ENCODE data around the gene TBC1D24.
"Not testable (repeated sequence)": the region's sequence is repeated elsewhere in the genome, so short reads cannot be mapped to it uniquely, and the experiment has no call there.

Gene TBC1D24

DNA sequence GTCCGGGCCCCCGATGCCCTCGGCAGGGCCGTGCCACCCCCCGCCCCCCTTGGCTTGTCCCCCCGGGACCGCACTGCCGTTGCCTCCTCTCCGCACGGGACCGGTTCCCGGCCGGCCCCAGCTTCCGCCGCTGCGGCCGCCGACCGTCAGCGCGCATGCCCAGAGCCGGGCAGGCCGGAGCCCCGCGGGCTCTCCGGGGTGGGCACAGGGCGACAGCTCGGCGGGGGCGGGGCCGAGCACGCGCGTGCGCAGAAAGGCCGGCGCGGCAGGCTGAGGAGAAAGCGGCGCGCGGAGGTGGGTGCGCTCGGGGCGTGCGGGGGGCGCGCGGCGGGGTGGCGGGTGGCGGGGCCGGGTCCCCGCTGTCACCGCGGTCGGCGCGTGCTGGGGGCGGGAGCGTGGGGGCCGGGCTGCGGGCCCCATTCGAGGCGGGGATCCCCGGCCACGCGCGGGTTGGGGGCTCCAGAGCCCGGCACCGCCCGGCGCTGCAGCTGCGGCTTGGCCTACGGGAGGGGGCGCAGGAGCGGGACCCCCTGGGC lies at the start of gene TBC1D24:
TBC1D24 (plus strand) TSS at position 251 of the 536 bp plus-strand sequence. CDS start 21,022 bp downstream, outside the sequence.
- DNase-seq: peak; percentile 88

DNA sequence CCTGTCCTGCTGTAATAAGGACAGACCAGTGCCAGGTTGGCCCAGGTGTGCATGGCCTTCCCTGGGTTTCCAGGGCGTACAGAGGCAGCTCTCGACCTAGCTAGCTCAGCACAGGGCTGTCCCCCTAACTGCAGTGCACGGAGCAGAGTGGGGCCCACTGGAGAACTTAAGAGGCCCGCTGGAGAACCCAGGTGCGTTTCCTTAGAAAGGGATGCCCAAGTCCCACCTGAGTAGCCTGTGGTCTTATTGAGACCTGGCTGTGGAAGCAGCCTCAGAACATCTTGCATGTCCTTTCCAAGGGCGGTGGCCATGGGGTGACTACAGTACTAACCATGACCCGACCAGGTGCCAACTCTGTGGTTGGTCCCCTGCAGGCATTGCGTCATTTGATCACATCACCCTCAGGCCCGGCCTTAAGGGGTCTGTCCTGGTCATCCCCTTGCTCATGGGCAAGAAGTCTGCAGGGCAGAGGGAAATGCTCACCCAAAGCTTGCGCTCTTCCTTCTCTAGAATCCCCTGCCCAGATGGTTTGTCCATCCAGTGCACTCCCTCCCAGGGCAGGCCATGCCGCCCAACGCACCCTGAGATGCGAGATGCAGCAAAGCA lies 49.0 kb upstream of the TBC1D24 start:
- no peak for DNase-seq

DNA sequence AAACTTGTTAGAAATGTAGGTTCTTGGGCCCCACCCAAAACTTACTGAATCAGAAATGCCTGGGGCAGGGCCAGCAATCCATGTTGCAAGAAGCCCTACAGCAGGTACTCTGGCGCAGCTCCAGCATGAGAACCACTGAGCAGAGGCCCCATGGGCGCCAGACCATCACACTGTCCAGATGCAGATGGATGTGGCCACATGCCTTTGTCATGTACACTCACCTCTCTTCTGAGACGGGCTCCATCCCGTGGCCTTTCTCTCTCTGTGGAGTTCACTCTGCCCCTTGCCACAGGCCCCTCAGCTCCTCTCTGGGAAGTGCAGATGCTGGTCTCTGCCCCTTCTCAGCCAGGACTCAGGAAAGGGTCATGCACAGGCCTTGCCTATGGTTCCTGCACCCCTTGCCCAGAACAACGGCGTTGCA lies 48.0 kb upstream of the TBC1D24 start:
- no peak for DNase-seq

DNA sequence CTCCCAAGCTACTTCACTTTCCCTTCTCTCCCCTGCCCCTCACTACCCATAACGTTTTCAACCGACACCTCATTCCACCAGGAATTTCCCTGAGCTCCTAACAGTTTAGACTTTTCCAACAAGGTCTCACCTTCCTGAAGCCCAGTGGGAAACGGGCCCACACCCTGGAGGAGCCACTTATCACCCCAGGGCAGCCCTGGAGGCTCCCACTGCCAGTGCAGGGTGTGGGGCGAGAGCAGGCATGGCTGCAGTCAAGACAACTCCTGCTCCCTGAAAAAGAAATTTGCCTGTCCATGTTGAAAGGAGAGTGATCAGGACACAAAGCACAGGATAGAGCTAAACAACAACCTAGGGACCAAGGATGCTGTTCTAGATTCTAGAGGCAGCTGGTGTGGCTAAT lies 47.4 kb upstream of the TBC1D24 start:
- peak; percentile 64 for DNase-seq

DNA sequence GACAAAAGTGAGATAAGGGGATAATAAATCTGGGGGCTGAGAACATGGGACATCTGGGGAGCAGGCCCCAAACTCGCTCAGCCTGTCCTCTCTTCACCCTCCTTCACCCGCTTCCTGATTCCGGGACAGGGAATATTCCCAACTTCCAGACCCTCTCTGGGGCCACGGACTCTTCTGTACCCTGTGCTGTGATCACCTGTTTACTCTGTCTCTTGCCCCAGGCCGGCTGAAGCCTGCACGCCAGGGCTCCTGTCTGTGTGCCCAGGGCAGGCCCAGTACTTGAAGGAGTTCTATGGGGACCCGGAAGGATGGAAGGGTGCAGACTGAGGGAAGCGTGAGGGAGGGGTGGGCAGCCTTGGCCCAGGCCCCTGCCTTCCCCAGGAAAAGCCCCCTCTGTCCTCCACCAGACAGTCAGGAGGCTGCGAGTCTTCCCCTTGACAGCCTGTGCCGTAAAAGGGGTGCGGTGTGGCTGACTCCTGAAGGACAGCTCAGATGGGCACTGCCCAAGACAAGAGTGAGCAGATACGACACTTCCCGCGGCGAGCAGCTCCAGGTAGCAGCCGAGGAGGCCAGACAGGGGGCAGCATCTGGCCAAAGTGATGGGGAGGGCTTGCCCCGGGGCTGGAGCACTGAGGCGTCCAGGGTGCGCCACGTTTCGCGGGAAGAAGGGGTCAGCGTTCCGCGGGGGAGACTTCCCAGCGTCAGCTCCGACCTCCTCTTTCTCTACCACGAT lies 46.7 kb upstream of the TBC1D24 start:
- DNase-seq: peak; percentile 66

DNA sequence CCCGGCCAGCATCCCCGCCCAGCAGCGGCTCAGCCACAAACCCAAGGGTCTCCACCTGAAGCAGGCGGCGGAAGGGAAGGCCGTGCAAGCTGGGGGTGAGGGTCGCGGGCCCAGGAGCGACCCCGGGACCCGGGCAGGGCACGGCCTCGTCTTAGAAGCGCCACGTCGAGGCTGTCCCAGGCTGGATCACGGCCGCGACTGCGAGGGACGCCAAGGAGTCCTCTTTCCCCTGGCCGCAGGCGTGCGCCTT lies 46.2 kb upstream of the TBC1D24 start:
- no peak for DNase-seq

DNA sequence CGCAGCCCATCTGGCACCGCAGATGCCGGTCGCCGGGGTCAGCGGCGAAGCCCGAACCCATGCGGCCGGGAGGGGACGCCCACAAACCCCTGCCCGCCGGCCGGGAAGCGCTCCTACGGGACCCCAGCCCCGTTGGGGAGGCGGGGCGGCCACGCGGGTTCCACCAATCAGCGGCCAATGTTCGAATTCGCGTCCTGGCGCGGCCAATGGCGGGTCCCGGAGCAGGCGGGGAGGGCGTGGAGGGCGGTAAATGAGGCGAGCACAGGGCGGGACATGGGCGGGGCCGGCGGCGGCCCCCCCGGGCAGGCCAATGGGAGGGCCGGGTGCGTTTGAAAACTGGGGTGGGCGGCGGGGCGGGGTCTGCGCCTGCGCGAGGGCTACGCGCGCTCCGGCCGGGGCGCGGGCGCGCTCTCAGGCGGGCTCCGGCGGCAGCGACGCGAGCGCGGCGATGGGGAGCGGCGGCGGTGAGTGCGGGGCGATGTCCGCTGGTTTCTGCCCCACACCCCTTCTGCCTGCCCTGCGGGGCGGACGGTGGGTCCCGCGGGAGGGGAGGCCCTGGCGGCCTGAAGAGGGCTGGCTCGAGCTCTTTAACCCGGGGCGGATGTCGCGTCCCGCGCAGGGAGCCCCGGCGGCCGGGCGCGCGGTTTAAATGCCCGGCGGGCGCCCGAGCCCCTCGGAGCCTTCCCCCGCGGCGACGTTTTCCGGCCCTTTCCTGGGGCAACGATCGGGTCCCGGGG lies 45.7 kb upstream of the TBC1D24 start, which contains the start of gene CCNF:
CCNF (plus strand) TSS at position 414 of the 737 bp plus-strand sequence; CDS start at position 449, 35 bp downstream.
- peak; percentile 98 for DNase-seq

DNA sequence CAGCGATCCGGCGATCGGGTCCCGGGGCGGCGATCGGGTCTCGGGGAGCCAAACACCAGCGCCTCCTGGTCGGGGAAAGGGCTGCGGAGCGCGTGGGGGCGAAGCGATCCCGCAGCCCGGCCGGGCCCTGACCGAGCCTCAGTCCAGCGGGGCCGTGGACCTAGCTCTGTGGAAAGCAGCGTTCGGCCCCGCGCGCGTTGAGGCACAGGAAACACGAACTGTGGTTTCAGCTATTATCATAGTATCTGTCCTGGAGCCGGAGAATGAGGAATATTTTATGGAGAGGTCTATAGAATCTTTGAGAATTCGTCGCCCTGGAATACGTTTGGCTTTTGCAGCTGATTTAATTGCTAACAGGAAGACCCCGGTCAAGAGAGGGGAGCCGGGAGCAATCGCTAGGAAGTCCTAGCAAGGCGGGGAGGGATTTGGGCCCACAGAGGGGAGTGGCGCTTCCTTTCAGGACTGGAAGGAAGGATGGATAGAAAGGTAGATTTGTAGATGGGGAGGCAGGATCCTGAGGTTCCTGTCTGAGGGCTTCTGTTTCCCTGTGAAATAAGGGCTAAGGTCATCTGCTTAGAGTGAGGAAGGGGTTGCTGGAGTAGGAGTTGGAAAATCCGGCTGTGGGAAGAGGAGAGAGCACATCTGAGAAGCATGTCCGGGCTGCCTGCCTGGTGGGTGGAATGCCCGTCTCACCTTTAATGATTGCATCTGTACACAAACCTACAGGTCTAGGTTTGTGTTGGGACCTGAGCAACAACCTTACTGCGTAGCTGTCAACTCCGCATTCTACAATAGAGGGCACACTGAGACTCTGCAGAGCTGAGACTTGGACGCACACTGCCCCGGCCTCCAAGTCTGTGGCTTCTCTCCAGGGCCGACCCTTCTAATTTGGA lies 44.9 kb upstream of the TBC1D24 start:
- DNase-seq: peak; percentile 60

DNA sequence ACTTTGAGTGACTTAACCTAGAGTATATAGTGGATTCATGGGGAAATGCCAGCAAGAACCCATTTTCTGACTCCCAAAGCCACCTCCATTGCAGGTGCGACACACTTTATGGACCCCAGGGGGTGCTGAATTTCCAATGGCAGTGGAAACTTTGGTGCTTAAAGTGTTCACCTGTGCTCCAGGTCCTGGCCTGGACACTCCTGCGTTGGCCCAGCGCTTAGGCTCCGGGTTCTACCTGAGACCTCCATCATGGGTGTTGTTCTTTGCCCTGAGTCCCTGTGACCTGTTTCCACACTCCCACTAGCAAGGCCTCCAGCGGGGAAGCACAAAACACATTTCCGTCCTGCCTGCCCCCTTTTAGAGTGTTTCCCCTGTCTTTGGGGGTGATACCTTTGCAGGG lies 42.6 kb upstream of the TBC1D24 start:
- DNase-seq: no peak

DNA sequence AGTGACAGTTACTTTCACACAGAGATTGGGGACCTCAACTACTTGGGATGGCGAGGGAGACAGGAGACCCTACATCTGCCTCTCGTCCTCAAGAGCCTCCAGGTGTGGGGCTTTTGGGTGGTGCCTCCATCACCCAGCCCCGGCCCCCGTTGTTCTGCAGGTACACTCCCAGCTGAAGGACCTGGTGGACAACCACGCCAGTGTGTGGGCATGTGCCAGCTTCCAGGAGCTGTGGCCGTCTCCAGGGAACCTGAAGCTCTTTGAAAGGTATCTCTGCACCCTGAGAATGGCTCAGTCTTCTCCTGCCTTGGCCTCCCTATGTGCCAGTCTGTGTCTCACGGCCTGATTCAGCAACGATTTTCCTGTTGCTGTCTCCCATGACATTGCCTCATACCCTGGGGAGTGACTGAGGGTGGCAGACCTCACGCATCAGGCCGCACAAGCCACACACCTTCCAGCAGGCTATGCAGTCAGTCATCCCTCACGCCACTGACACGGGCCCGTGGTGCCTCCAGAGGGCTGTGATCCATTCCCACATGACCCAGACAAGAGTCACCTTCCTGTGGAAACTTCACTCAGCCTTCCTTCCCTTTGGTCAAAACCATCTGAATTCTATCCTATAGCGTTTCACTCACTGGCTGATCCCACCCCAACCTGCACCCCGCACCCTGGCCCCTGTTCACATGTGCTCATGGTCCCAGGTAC lies 42.0 kb upstream of the TBC1D24 start:
- DNase-seq: no peak

DNA sequence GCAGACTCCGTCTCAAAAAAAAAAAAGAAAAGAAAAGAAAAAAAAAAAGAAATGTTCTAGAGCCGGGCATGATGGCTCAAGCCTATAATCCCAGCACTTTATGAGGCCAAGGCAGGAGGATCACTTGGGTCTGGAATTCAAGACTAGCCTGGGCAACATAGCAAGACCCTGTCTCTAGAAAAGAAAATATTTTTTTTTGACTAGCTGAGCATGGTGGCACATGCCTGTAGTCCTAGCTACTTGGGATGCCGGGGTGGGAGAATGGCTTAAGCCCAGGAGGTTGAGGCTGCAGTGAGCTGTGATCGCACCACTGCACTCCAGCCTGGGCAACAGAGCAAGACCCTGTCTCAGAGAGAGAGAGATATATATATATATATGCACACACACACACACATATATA lies 39.7 kb upstream of the TBC1D24 start:
- DNase-seq: not testable (repeated sequence)

DNA sequence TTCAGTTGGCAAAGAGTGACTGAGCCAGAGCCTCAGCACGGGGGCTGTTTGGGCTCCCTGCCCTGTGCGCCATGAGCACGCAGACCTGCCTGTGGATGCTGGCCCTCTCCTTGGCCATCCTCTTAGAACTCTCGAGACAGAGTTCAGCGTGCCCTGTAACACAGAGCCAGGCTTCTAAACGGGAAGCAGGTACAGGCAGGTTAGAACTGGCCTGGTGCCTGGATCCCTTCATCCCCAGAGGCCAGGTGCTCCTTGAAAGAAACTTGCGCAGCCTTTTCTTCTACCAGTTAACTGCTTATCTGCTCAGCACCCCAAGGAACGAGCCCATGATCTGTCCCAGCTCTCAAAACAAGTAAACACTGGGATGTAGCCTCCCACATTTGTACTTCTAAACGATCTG lies 38.8 kb upstream of the TBC1D24 start:
- DNase-seq: no peak

DNA sequence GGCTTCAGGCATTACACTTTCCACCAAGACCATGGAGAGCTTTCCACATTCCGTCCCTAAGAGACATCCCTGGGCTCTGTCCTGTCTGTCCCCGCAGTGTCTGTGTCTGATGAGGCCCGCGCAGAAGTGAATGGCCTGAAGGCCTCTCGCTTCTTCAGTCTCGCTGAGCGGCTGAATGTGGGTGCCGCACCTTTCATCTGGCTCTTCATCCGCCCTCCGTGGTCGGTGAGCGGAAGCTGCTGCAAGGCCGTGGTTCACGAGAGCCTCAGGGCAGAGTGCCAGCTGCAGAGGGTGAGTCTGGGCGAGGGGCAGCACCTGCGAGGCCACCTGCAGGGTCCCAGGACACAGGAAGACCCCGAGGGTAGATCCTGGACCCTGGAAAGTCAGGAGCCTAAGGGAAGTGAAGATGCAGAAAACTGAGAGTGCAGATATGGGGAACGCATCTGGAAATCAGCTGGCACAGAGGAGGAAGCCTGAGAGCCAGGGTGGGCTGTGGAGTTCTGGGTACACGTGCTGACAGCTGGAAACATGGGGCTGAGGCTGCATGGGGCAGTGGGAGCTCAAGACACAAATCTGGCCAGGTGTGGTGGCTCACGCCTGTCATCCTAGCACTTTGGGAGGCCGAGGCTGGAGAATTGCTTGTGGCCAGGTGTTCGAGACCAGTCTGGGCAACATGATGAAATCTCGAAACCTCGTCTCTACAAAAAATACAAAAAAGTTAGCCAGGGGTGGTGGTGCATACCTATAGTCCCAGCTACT lies 37.7 kb upstream of the TBC1D24 start:
- no peak for DNase-seq

DNA sequence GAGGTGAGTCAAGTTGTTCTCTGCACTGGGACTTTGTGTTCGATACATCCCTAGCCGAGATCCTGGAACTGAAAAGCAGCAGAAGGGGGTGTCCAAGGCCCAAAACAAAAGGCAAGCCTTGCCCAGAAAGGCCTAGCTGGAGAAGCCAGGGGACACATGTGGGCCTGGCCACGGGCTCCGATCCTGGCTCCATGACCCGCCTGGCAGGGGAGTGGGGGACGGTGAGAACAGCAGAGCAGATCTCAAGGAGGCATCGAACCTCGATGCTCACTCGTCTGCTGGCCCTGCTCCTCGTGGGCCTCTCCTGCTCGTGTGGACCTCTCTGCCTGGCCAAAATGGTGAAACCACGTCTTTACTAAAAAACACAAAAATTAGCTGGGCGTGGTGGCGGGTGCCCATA lies 36.8 kb upstream of the TBC1D24 start:
- DNase-seq: no peak

DNA sequence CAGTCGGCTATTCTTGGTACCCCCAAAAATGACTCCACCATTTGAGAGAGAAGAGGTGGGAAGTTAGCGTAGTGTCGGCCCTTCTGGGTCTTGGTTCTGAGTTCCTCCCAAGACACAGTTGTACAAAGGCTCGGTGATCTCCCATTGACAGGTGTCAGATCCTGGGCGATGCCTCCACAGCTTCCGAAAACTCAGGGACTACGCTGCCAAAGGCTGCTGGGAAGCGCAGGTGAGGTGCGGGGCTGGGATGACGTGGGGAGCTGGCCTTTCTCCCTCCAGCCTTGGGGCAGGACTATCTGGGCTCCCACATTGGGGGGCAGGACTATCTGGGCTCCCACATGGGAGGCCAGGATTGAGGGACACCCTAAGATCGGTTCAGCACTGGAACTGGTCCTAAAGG lies 35.3 kb upstream of the TBC1D24 start:
- DNase-seq: no peak

DNA sequence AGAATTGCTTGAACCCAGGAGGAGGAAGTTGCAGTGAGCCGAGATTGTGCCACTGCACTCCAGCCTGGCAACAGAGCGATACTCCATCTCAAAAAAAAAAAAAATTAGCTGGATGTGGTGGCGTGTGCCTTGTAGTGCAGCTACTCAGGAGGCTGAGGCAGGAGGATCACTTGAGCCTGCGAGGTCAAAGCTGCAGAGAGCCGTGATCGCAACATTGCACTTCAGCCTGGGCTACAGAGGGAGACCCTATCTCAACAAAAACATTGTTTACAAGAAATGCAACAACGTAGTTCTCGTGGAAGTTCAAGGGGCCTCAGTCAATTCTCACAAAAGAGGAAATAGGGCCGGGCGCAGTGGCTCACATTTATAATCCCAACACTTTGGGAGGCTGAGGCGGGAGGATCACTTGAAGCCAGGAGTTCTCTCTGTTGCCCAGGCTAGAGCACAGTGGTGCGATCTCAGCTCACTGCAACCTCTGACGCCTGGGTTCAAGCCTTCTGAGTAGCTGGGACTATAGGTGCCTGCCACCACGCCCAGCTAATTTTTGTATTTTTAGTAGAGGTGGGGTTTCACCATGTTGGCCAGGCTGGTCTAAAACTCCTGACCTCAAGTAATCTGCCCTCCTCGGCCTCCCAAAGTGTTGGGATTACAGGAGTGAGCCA lies 33.7 kb upstream of the TBC1D24 start:
- DNase-seq: not testable (repeated sequence)

DNA sequence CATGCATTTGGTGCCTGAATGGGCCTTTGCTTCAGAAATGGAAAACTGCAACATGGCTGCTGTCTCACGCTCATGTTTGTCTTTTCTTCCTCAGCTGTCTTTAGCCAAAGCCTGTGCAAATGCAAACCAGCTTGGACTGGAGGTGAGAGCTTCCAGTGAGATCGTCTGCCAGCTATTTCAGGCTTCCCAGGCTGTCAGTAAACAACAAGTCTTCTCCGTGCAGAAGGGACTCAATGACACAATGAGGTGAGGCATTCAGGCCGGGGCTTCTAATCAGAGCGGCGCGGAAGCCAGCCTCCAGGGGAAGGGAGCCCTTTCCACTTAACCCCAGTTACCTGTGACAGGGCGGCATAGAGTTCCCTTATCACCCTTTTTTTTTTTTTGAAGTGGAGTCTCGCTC lies 31.4 kb upstream of the TBC1D24 start:
- DNase-seq: no peak

DNA sequence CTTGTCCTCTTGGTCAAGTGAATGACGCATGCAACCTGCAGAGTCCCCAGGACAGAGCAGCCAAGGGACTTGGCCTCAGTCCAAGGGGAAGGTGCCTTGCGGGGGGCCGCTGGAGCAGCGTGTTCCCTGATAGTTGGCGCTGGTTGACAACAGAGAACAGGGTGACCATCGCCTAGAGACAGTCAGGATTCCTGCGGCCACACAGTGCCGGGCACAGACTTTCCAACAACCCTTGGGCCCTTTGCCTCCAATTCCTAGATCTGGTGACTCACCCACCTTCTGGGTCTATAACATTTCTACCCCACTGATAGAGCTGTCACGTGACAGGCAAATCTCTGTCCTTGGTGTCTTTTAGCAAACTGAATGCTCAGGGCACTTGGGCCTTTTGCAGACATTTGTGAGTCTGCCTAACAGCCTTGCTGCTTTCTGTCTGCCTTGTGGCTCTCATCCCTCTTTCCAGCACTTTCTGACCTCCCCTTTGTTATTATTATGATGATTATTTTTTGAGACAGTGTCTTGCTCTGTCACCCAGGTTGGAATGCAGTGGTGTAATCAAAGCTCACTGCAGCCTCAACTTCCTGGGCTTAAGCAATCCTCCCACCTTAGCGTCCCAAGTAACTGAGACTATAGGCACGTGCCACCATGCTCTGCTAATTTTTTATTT lies 26.9 kb upstream of the TBC1D24 start:
- no peak for DNase-seq

DNA sequence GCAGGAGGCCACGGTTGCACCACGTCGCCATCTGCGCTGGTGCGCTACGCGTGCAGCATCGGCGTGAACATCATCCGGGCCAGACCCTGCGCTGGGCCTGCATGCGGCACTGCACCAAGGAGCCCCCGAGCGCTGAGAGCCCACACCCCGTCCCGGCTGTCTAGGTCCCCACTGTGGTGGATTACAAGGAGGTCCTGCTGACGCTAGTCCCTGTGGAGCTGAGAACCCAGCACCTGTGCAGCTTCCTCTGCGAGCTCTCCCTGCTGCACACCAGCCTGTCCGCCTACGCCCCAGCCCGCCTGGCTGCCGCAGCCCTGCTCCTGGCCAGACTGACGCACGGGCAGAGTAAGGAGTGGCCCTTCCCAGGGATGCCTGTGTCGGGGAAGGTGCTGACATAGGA lies 25.8 kb upstream of the TBC1D24 start:
- DNase-seq: no peak

DNA sequence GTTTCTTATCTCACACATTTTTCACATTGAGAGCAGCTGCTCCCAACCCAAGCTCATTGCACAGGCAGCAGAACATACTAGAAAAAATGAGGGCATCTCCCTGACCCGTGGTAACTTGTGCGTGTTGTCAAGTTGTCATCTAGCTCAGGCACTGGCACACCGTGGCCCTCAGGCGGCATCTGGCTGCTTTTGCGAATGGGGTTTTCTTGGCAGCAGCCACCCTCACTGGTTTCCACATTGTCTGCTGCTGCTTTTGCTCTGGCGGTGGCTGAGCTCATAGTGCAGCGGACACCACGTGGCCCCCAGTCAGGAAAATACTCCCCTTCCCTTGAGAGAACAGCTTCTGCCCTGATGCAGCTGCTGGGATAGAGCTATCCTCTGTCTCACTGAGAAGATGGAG lies 24.4 kb upstream of the TBC1D24 start:
- no peak for DNase-seq
